Liver (tissue), 9 donors: Measurements from ENCODE around the gene TMEM109. TPM values are rescaled to one million over a fixed set of nuclear protein-coding genes. Genes with fewer than 3 reads are reported as not detected.

Experiments used
- DNase-seq: peaks from one replicate; pipeline ENCODE4 v3.0.0-alpha.2; 2017; ENCODE audit warnings: low spot score
- H3K27ac ChIP-seq, 2 donors: one replicate each; pipeline ENCODE4 v1.7.0; 2013; ENCODE audit warnings: inconsistent platforms in 2 of 2, low read length in 2 of 2, control low read depth in 1 of 2, low read depth in 1 of 2, mild to moderate bottlenecking in 1 of 2
- H3K27me3 ChIP-seq, 4 donors: one replicate each; pipeline versions ENCODE4 v1.6.1 to v1.7.0; 2013; ENCODE audit warnings: low read length in 3 of 4, inconsistent platforms in 1 of 4, mild to moderate bottlenecking in 1 of 4, moderate library complexity in 1 of 4; ENCODE audit not compliant: control insufficient read depth in 4 of 4, insufficient read depth in 4 of 4
- H3K36me3 ChIP-seq, 4 donors: one replicate each; pipeline versions ENCODE4 v1.6.1 to v1.7.0; 2013; ENCODE audit warnings: low read length in 3 of 4, mild to moderate bottlenecking in 3 of 4, low read depth in 1 of 4, moderate library complexity in 1 of 4; ENCODE audit not compliant: control insufficient read depth in 4 of 4, insufficient read depth in 3 of 4
- H3K4me1 ChIP-seq, 4 donors: one replicate each; pipeline versions ENCODE4 v1.6.1 to v1.7.0; 2013; ENCODE audit warnings: low read length in 3 of 4, mild to moderate bottlenecking in 3 of 4, moderate library complexity in 1 of 4; ENCODE audit not compliant: control insufficient read depth in 4 of 4, insufficient read depth in 4 of 4
- H3K4me3 ChIP-seq, 3 donors: one replicate each; pipeline versions ENCODE4 v1.6.1 to v1.7.0; 2013; ENCODE audit warnings: low read length in 3 of 3, control low read depth in 1 of 3, low read depth in 1 of 3, mild to moderate bottlenecking in 1 of 3
- H3K9ac ChIP-seq, 2 donors: one replicate each; pipeline ENCODE4 v1.7.0; 2013; ENCODE audit warnings: low read length in 2 of 2, mild to moderate bottlenecking in 2 of 2, moderate library complexity in 2 of 2, control low read depth in 1 of 2, low read depth in 1 of 2
- H3K9me3 ChIP-seq, 4 donors: one replicate each; pipeline versions ENCODE4 v1.6.1 to v1.7.0; 2013; ENCODE audit warnings: low read length in 3 of 4; ENCODE audit not compliant: control insufficient read depth in 4 of 4
- ATF3 ChIP-seq: IDR thresholded peaks from 2 replicates; pipeline ENCODE4 v1.6.1; 2016; ENCODE audit warnings: antibody characterized with exemption
- CTCF ChIP-seq: fragments of 150-350 bp; IDR thresholded peaks from 2 replicates; pipeline ENCODE4 v1.5.1; 2017; ENCODE audit warnings: improper control_type of control experiment, low read depth, low read length; ENCODE audit not compliant: missing input control
- EGR1 ChIP-seq, 2 donors: IDR thresholded peaks; 2 replicates each; pipeline ENCODE4 v1.6.1; 2016 to 2018; ENCODE audit warnings: antibody characterized with exemption in 2 of 2, low read depth in 2 of 2
- FOXA1 ChIP-seq: IDR thresholded peaks from 2 replicates; pipeline ENCODE4 v1.6.1; 2016; ENCODE audit warnings: antibody characterized with exemption
- FOXA2 ChIP-seq: IDR thresholded peaks from 2 replicates; pipeline ENCODE4 v1.6.1; 2016; ENCODE audit warnings: antibody characterized with exemption
- GABPA ChIP-seq, 2 donors: IDR thresholded peaks in 1 of 2; conservative IDR thresholded peaks in 1 of 2; 2 replicates each; pipeline ENCODE4 v1.6.1; 2016; ENCODE audit warnings: antibody characterized with exemption in 2 of 2, mild to moderate bottlenecking in 1 of 2, moderate library complexity in 1 of 2
- HNF4A ChIP-seq, 2 donors: conservative IDR thresholded peaks; 2 replicates each; pipeline ENCODE4 v1.6.1; 2016; ENCODE audit warnings: antibody characterized with exemption in 2 of 2, mild to moderate bottlenecking in 2 of 2
- HNF4G ChIP-seq: IDR thresholded peaks from 2 replicates; pipeline ENCODE4 v1.6.1; 2016; ENCODE audit warnings: antibody characterized with exemption
- JUND ChIP-seq, 2 donors: IDR thresholded peaks; 2 replicates each; pipeline ENCODE4 v1.6.1; 2016; ENCODE audit warnings: antibody characterized with exemption in 2 of 2
- MAX ChIP-seq: IDR thresholded peaks from 2 replicates; pipeline ENCODE4 v1.6.1; 2016; ENCODE audit warnings: antibody characterized with exemption
- NR2F2 ChIP-seq: IDR thresholded peaks from 2 replicates; pipeline ENCODE4 v1.6.1; 2016; ENCODE audit warnings: antibody characterized with exemption
- RAD21 ChIP-seq, 2 donors: IDR thresholded peaks; 2 replicates each; pipeline ENCODE4 v1.6.1; 2016; ENCODE audit warnings: antibody characterized with exemption in 2 of 2, mild to moderate bottlenecking in 2 of 2
- REST ChIP-seq: IDR thresholded peaks from 2 replicates; pipeline ENCODE4 v1.6.1; 2016; ENCODE audit warnings: antibody characterized with exemption, mild to moderate bottlenecking
- RXRA ChIP-seq, 2 donors: IDR thresholded peaks; 2 replicates each; pipeline ENCODE4 v1.6.1; 2017 to 2018; ENCODE audit warnings: antibody characterized with exemption in 2 of 2, mild to moderate bottlenecking in 1 of 2
- SP1 ChIP-seq: IDR thresholded peaks from 2 replicates; pipeline ENCODE4 v1.6.1; 2018; ENCODE audit warnings: antibody characterized with exemption, mild to moderate bottlenecking
- TAF1 ChIP-seq: conservative IDR thresholded peaks from 2 replicates; pipeline ENCODE4 v1.6.1; 2016; ENCODE audit warnings: antibody characterized with exemption, mild to moderate bottlenecking
- YY1 ChIP-seq: IDR thresholded peaks from 2 replicates; pipeline ENCODE4 v1.6.1; 2016; ENCODE audit warnings: antibody characterized with exemption, mild to moderate bottlenecking
- WGBS: extraction: QIAGEN DNeasy Blood & Tissue Kit; methylation state at CpG from one replicate; pipeline ENCODE4 v1.1.7; 2013; 5-methylcytosine and 5-hydroxymethylcytosine counted together
- polyA plus RNA-seq, 2 donors: library from polyadenylated mRNA; stranded (reverse) in 1 of 2; unstranded in 1 of 2; fragments of 200-250 nt in 1 of 2; fragments of >200 nt in 1 of 2; fragmentation: Nextera tagmentation in 1 of 2; extraction: Ambion mirVana in 1 of 2; gene quantifications; one replicate each; pipeline versions ENCODE4 v1.2.1 to v1.2.3, GENCODE V29; 2013 to 2015
- total RNA-seq, 2 donors: library from RNA; depleted of rRNA; stranded (reverse); fragments of >200 nt; gene quantifications; one replicate each; pipeline ENCODE4 v1.2.3, GENCODE V29; 2014
- donor health status: healthy.
- donor health status: healthy.
- donor health status: healthy.
- donor health status: healthy.
- donor health status: healthy.

The TMEM109 gene
- total and polyA plus RNA-seq, 4 donors: 20.6 to 40.3 (median 30.6) TPM

- Histone ChIP-seq H3K36me3 (peaks cover 8 to 32% (median 18%) of the 10 kb centered on the region in 4 donors), H3K27ac (no peak overlapping the region), H3K4me1 (peaks cover 0 to 18% (median 11%) of the 10 kb centered on the region in 4 donors), H3K4me3 (no peak overlapping the region), H3K27me3 (no peaks in the 10 kb centered on the region), H3K9me3 (no peaks in the 10 kb centered on the region), H3K9ac (no peak overlapping the region)
- 92% methylated on average over 1 of the region's 1 CpG for WGBS
- TF ChIP-seq RAD21 (IDR thresholded peaks at IDR 0.05) (no peak), NR2F2 (no peak)
- no peak for DNase-seq
Measured at GRCh38 chr11:60919320-60919719, 5.4 kb downstream of the TMEM109 start.

- H3K36me3 ChIP-seq: peaks cover 8 to 32% (median 18%) of the 10 kb centered on the region in 4 donors
- H3K9me3 ChIP-seq: no peaks in the 10 kb centered on the region
- H3K4me3 ChIP-seq: no peak overlapping the region
- peaks cover 5 to 18% (median 10%) of the 10 kb centered on the region in 4 donors for H3K4me1 ChIP-seq
- H3K27ac ChIP-seq: no peak overlapping the region
- H3K27me3 ChIP-seq: no peaks in the 10 kb centered on the region
- DNase-seq: no peak
- TF ChIP-seq RAD21 (IDR thresholded peaks at IDR 0.05) (no peak), RXRA (IDR thresholded peaks at IDR 0.05) (no peak), FOXA1 (no peak), GABPA (IDR thresholded peaks at IDR 0.05 in 1 of 2, conservative IDR thresholded peaks at IDR 0.05 in 1 of 2) (no peak), CTCF (no peak), HNF4G (no peak), FOXA2 (no peak), ATF3 (no peak), HNF4A (conservative IDR thresholded peaks at IDR 0.05) (no peak)
- no peak overlapping the region for H3K9ac ChIP-seq
- WGBS: 76% methylated on average over 2 of the region's 2 CpGs
Measured at GRCh38 chr11:60919956-60920355, 6.0 kb downstream of the TMEM109 start.

GRCh38 chr11:60921259-60921658, 7.3 kb downstream of the TMEM109 start:
- H3K9ac ChIP-seq: no peak overlapping the region
- no peak for DNase-seq
- H3K4me3 ChIP-seq: no peak overlapping the region
- H3K27ac ChIP-seq: no peak overlapping the region
- H3K27me3 ChIP-seq: peaks cover 0 to 6% (median 0%) of the 10 kb centered on the region in 4 donors
- H3K4me1 ChIP-seq: peaks cover 5 to 13% (median 5%) of the 10 kb centered on the region in 4 donors
- H3K36me3 ChIP-seq: peaks cover 8 to 32% (median 18%) of the 10 kb centered on the region in 4 donors
- no peaks in the 10 kb centered on the region for H3K9me3 ChIP-seq
- 96% methylated on average over 11 of the region's 11 CpGs for WGBS
- TF ChIP-seq SP1 (no peak), HNF4G (no peak), CTCF (no peak), HNF4A (conservative IDR thresholded peaks at IDR 0.05) (no peak), JUND (IDR thresholded peaks at IDR 0.05) (no peak), YY1 (no peak), MAX (no peak), RXRA (IDR thresholded peaks at IDR 0.05) (no peak), NR2F2 (no peak), REST (no peak), TAF1 (no peak), FOXA2 (no peak), ATF3 (no peak), EGR1 (IDR thresholded peaks at IDR 0.05; ENCODE audit: low read depth in 2 of 2) (no peak), RAD21 (IDR thresholded peaks at IDR 0.05) (no peak)
